Bronchial epithelial cell (primary cell): ENCODE data around the gene ERFL. TPM values are rescaled to one million over a fixed set of nuclear protein-coding genes. Genes with fewer than 3 reads are reported as not detected.
A peak's percentile ranks its signal among the peaks of the same experiment; 100 is the strongest.
"Not testable (repeated sequence)": the region's sequence is repeated elsewhere in the genome, so short reads cannot be mapped to it uniquely, and the experiment has no call there.

Source experiments
- DNase-seq: peaks from one replicate; pipeline ENCODE4 v3.0.0-alpha.2; 2010; ENCODE audit warnings: low read depth
- FAIRE-seq: peaks from 2 replicates; lab custom pipeline; 2011; peaks lifted over from hg19 to GRCh38; lab: Jason Lieb, UNC
- H3K27me3 ChIP-seq: 2 replicates; pipeline ENCODE4 v1.5.1; 2011; ENCODE audit warnings: low read length; ENCODE audit not compliant: control insufficient read depth, insufficient read depth
- H3K36me3 ChIP-seq: 2 replicates; pipeline ENCODE4 v1.5.1; 2011; ENCODE audit warnings: low read length; ENCODE audit not compliant: control insufficient read depth, insufficient read depth
- H3K4me3 ChIP-seq: 2 replicates; pipeline ENCODE4 v1.5.1; 2011; ENCODE audit warnings: mild to moderate bottlenecking, low read depth, low read length, control low read depth
- total RNA-seq: library from RNA; depleted of rRNA; stranded (reverse); fragments of >200 nt; gene quantifications from 2 replicates; pipeline ENCODE4 v1.2.1, GENCODE V29; 2014
- TF ChIP-seq, protein P1 (sequence below): IDR thresholded peaks from 2 replicates; pipeline ENCODE4 v1.5.1; 2011; ENCODE audit warnings: mild to moderate bottlenecking, moderate library complexity, low read length, control low read depth, inconsistent platforms; ENCODE audit not compliant: insufficient read depth, severe bottlenecking

ERFL gene
- total RNA-seq, 1 donor from 2014 or later, result under 0.01 TPM

- Histone ChIP-seq H3K36me3 (no peaks in the 10 kb centered on the region), H3K27me3 (peaks cover 48% of the 10 kb centered on the region), H3K4me3 (no peak overlapping the region)
- TF ChIP-seq, protein P1, sequence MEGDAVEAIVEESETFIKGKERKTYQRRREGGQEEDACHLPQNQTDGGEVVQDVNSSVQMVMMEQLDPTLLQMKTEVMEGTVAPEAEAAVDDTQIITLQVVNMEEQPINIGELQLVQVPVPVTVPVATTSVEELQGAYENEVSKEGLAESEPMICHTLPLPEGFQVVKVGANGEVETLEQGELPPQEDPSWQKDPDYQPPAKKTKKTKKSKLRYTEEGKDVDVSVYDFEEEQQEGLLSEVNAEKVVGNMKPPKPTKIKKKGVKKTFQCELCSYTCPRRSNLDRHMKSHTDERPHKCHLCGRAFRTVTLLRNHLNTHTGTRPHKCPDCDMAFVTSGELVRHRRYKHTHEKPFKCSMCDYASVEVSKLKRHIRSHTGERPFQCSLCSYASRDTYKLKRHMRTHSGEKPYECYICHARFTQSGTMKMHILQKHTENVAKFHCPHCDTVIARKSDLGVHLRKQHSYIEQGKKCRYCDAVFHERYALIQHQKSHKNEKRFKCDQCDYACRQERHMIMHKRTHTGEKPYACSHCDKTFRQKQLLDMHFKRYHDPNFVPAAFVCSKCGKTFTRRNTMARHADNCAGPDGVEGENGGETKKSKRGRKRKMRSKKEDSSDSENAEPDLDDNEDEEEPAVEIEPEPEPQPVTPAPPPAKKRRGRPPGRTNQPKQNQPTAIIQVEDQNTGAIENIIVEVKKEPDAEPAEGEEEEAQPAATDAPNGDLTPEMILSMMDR, result no peak
- FAIRE-seq (no peak), DNase-seq (no peak)
These were observed 12.4 kb downstream of the ERFL start for GRCh38 chr19:41915776-41916414.

DNA sequence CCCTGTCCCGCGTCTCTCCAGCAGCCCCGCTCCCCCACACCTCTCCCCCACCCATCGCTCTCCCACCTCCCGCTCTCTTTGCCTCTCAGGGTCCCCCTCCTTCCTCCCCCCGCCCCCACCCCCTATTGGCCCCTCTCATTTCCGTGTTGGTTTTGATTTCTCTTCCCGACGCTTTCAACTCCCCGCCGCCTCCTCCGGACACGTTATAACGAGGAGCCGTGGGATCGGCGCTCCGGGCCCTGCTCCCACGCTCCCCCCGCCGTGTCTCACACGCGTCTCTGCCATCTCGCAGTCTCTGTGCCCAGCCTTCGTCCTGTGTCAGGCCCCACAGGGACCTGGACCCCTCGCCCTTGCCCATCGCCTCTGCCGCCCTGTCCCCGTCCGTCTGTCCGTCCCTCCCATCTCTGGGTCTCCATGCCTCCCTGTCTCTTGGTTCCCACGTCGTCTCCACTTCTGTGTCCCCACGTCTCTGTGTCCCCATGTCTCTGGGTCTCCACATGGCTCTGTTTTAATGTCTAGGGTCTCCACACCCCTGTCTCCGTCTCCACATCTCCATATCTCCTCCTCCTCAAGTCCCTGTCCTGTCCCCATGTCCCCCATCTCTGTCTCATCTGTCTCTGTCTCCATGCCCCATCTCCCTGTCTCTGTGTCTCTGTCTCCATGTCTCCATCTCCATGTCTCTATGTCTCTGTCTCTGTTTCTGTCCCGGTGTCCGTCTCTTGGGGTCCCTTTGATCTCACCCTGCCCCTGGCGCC is 13.1 kb downstream of the ERFL start:
- TF ChIP-seq, protein P1, result no peak
- DNase-seq (no peak), FAIRE-seq (peak; percentile 64)
- Histone ChIP-seq H3K4me3 (no peak overlapping the region), H3K36me3 (no peaks in the 10 kb centered on the region), H3K27me3 (peaks cover 47% of the 10 kb centered on the region)

GRCh38 chr19:41914424-41914834 is 13.8 kb downstream of the ERFL start:
- DNase-seq, H3K4me3 ChIP-seq, FAIRE-seq, H3K36me3 ChIP-seq: not testable (repeated sequence)
- H3K27me3 ChIP-seq, result peaks cover 47% of the 10 kb centered on the region

DNA sequence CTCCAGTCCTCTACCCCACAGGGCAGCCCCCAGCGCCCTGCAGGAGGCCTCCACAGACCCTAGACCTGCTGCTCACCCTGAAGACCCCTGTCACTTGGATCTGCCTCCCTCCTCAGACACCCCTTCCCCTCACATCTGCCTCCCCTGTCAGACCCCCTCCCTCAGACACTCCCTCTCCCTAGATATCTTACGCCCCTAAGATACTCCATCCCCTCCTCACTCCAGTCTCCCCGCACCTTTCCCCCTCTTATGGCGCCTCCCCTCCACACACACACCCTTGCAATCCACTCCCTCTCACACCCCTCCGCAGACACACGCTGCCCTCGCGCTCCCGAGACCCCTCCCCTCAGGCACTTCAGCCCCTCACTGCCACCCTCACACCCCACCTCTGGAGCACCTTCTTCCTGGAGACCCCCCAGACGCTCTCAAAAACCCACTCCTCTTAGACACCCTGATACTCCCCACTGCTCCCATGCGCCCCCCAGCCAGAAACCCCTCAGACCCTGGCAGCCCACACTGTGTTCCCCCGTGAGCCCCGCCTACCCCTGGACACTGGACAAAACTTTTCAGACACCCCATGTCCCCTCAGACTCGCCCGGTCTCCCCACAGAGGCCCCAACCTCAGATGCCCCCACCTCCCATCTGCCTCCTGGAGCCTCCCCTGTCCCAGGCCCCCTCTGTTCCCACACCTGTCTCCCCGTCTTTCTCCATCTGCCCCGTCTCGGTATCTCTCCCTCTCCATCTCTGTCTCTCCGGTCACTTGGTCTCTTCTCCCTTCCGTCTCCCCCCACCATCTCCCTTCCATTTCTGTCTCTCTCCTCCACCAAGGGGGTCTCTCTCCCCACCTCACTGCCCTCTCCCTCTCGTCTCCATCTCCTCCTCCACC is 14.5 kb downstream of the ERFL start:
- TF ChIP-seq, protein P1, result no peak
- FAIRE-seq, result no peak
- no peak for DNase-seq
- H3K4me3 ChIP-seq, result no peak overlapping the region
- H3K27me3 ChIP-seq, result peaks cover 47% of the 10 kb centered on the region
- no peaks in the 10 kb centered on the region for H3K36me3 ChIP-seq

GRCh38 chr19:41912899-41913537 is 15.2 kb downstream of the ERFL start:
- peaks cover 47% of the 10 kb centered on the region for H3K27me3 ChIP-seq
- TF ChIP-seq, protein P1, result no peak
- no peak for DNase-seq
- H3K36me3 ChIP-seq, result no peaks in the 10 kb centered on the region
- H3K4me3 ChIP-seq, result no peak overlapping the region
- no peak for FAIRE-seq
